Measurements from ENCODE around the gene KIAA0513. TPM values are rescaled to one million over a fixed set of nuclear protein-coding genes. Genes with fewer than 3 reads are reported as not detected.

The KIAA0513 gene
- polyA plus RNA-seq, 1 donor: 4.8 TPM

DNA sequence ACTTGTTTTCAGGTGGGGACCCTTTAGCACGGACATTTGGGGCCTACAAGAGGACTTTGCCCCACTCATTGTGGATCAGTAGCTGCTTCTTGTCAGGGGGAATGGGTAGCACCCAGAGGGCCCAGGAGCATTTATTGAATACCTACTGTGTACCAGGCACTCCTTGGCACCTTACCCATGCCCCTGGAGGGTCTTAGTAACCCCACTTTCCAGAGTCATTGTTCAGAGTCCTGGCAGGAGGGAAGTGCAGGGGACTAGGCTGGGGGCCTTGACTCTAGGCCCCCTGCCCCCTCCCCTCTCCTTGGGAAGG lies 105.7 kb downstream of the KIAA0513 start:
- no peak for DNase-seq

DNA sequence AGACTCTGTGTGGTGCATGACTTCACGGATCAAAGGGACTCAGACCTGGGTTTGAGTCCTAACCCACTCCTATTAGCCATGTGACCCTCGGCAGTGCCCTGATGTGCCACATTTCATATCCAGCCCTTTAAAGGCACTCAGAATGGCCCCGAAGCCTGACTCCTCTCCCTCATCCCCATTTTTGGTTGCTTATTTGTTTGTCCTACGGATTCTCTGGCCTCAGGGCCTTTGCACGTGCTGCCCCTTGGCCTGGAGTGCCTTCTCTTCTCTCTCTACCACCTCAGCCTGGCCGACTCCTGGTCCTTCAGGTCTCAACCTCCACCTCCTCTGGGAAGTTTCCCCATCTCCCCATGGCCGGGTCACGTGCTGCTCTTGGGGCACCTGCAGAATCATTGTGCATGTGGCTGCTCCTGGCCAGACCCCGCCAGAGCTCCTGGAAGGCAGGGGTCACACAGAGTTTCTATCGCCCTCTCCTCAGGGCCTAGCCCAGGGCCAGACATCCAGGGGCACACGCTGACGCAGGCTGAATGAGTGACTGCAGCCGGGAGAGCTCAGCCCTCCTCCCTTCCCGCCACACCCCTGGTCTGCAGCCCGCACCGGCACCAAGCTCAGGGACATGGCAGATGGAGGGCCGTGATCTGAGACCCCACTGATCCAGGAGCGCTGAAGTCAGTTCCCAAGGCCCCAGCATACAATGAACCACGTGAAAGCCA lies 106.6 kb downstream of the KIAA0513 start:
- no peak for DNase-seq

DNA sequence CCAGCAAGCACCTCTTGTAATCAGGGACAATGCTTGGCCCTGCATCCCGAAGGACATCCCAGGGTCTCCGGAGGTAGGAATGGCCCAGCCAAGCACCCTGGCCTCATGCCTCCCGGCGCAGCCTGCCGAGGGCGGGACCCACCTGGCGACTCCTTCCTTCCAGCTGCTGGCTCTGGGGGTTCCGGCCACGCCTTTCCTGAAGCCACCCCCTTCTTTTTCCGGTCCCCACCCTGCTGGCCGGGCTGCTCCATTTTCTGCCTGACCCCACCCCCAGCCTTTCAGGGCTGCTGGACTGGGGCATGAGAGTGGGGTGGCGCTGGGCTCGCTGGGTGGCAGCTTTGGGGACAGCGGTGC lies 107.2 kb downstream of the KIAA0513 start:
- DNase-seq: no peak

DNA sequence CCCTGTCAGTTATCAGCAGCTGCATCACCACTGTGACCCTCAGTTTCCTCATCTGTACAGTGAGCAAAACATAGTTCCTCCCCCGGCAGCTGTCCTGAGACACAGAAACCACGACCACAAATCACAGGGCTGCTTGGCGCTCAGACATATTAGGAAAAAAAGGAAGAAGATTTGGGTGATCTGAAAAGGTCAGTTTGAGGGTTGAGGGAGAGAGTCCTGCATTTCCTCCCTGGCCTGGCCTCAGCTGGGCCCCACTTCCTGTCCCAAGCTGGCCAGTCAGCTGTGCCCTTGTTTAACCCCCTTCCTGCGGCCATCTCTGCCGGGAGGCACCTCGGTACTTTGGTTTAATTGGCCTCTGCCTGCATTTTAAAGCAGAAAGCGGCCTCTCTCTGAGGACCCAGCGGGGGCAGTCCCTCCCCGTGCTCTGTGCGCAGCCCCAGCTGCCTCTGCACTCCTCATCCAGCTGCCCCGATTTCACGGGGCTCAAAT lies 108.7 kb downstream of the KIAA0513 start:
- no peak for DNase-seq

DNA sequence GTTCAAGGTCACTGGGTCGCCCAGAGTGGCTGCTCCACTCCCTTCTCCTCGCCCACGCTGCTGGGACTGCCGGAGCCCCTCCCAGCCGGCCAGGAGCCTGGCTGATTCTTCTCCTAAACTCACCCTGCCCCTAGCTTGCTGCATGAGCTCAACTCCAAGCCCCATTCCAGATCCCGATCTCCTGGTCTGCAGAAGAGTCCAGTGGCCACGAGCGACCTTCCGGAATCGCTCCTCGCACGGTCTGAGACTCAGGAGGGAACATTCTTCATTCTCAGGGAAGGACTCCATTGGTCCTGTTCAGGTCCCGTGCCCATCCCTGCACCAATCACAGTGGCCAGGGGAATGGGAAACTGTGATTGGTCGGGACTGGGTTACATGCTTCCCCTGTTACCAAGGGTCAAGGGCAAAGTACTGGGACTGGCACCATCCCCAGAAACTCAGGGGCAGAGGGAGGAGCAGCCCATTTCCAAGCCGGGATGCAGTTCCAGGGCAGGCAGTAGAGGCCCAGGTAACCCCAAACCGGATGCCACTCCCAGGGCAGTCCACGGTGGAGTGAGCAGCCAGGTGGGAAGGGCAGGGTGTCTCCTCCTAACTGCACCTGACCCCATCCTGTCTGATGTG lies 109.2 kb downstream of the KIAA0513 start:
- no peak for DNase-seq

DNA sequence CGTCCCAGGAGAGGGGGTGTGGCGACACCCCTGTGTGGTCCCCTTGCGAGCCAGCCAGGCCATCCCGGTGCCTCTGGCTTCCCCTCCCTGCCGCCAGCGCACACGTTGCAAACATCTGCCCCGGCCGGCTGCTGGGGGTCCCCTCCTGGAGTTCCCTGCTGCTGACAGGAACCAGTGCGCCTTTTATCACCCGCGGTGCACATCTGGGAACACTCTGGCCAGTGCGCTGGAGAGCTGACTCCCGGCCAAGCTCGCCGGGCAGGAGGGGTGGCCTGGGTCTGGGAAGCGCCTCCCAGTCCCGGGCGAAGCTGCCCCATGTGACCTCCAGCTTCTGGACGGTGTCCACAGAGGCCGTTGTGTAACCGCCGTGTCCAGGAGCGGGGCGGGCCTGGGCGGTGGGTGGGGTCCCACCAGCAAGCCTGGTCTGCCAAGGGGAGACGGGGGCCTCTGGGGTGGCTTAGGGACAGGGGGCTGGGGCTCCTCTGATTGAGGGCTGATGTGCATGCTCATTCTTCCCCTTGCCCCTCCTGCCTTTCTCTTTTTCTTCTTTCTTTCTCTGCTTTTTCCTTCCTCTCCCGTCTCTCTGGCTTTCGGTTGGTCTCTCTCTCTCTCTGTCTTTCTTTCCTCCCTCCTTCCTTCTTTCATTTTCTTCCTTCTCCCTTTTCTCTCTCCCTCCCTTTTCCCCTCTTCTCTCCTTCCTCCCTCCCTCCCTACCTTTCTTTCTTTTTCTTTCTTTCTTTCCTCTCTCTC lies 109.9 kb downstream of the KIAA0513 start:
- DNase-seq: peak; percentile 79

DNA sequence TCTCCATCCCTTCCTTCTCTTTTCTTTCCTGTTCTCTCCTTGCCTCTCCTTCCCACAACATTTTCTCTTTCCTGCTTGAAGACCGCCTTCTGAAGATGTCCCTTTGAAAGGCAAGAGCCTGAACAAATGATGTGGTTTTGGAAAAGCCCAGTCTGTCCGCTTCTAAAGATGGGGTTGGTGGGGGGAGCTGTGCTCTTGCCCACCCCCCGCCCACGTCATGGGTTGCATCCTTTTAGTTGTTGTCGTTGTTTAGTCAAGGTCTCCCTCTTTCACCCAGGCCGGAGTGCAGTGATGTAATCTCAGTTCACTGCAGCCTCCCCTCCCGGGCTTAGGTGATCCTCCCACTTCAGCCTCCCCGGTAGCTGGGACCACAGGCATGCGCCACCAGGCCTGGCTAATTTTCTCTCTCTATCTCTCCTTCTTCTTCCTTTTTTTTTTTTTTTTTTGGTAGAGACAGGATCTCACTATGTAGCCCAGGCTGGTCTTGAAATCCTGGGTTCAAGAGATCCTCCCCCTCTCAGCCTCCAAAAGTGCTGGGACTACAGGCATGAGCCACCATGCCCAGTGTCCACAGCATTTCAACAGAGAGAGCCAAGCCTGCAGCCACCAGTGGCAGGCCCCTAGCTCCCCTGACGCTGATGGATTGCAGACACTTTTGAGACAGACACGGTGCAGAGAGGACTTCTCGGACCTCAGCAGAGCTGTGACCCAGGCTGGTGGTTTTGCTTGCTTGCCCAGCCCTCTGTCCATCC lies 110.7 kb downstream of the KIAA0513 start:
- DNase-seq: no peak

DNA sequence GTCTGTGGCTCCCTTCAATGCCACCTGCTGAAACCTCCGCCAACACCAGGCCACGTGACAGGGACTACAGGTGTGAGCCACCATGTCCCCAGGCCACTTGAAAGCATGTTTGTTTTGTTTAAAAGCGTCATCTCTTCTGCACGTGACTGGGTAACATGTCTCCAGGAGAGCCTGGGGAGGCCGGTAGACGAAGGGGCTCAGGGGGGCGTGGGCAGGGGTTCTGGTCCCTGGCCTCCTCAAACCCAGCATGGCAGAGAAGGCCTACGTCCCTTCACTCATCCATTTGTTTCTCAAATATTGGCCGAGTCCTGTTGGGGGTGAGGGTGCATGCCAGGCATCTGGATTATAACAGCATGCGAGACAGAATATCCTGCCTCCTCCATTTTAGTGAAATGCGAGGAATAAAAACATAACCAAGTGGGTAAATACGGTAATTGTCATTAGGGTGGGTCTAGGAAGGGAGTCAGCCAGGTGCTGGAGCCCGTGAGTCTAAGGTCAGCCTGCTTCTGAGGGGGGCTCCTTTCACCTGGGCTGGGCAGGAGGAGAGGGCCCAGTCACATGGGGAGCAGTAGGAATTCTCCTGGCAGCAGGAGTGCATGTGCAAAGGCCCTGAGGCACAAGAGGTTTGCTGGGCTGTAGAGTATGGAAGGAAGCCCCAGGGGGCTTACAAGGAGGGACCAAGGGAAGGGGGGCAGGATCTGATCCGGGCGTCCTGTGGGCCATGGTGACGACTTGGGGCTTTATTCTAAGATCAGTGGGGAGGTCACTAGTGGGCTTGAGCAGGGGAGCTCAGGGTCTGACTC lies 111.4 kb downstream of the KIAA0513 start:
- no peak for DNase-seq

DNA sequence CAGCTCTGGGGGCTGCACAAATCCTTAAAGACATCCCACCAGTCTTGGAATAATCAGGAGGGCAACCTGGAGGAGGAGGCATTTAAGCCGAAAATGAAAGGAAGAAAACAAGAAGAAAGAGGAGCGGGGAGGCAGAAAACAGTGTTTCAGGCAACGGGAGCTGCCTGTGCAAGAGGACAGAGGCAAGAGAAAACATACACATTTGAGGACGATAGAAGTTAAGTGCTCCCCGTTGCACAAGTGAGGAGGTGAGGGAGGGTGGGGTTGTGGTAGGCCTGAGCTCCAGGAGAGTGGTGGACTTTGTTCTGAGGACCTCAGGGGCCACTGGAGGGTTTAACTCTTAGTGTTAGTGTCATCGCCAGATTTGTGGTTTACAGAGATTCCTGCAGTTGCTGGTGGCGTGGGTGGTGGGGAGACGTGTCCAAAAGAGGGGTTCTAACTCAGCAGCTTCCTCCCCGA lies 112.3 kb downstream of the KIAA0513 start:
- no peak for DNase-seq

DNA sequence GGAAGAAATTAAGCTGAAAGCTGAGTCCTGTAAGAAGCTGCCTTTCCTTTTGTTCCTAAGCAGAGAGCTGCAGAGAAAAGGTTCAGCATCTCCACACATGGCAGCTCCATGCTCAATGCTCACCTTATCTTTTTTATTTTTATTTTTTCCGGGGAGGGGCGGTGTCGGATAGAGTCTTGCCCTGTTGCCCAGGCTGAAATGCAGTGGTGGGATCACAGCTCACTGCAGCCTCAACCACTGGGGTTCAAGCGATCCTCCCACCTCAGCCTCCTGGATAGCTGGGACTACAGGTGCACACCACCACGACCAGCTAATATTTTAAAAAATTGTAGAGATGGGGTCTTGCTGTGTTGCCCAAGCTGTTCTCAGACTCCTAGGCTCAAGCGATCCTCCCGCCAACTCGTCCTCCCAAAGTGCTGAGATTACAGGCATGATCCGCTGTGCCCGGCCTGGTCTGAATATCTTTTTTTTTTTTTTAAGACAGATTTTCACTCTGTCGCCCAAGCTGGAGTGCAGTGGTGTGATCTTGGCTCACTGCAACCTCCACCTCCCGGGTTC lies 112.9 kb downstream of the KIAA0513 start:
- DNase-seq: no peak

DNA sequence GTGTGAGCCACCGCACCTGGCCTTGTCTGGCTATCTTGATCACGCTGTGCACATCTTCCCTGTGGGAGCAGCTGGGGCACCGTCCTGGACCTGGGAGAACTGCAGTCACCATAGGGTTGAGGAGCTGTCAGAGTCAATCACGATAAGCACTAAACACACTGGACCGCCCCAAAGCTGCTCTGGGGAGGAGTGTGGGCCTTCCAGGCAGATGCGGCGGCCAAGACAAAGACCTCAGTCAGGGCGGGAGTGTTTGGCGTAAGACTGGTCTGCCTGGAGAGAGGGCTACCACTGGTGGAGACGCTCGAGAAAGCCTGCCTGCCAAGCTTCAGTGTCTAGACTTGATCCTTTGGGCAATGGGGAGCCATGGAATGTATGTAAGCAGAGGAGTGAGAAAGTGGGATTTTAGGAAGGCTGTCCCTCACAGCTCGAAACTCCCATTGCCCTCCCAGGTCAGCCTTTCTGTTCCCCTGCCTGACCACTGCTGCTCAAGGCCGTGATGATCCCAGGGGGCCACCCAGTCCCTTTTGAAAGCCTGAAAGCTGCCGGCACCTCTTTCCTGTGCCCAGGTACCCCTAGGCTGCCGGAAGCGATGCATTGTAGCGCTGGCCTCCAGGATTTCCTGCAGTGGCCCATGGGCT lies 114.0 kb downstream of the KIAA0513 start:
- no peak for DNase-seq

DNA sequence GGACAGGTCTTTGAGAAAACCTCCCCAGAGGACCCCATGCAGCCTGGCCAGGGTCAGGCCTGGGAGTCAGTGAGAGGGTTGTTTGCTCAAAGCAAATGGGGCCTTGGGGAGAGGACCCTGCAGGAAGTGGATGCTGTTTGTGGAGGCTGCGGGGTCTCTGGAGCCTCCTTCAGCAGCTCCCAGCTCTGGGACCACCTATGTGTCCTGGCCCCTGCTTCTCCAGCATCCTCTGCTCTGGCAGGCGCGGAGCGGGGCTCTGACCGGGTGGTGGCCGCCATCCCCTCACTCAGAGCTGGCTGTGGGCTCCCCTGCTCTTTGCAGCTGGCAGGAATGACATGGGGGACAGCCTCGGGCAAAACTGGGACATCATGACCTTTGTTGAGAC lies 114.5 kb downstream of the KIAA0513 start:
- no peak for DNase-seq

DNA sequence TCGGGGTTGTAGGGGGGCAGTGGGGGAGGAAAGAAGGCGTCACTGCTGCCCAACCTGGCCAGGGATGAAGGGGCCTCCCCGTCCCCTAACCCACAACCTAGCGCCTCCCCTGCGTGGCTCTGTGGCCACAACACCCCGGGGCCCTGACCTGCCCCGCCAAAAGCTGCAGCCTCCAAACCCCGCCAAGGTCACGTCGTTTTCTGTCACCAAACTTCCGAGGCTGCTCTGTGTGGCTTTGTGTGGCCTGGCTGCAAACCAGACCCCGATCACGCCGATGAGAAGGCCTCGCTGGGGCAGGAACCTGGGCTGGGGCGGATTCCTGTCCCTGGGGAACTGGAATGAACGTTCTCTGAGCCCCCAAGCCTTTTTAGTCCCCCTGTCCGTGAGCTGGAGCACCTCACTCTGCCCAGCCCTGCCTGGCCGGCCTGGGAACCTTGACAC lies 115.2 kb downstream of the KIAA0513 start:
- DNase-seq: no peak

Other genes with a start within 250 kb of the KIAA0513 start
- gene CRISPLD2, start 207.8 kb upstream of the KIAA0513 start, polyA plus RNA-seq (ENCODE audit: insufficient read length): 6.1 TPM
- 59.8 TPM for gene ZDHHC7, start 16.3 kb upstream of the KIAA0513 start, polyA plus RNA-seq (ENCODE audit: insufficient read length)
- gene CIBAR2, start 84.7 kb downstream of the KIAA0513 start, polyA plus RNA-seq (ENCODE audit: insufficient read length): 0.27 TPM